Stomach (tissue), 9 donors: ENCODE data around the gene RNU6-1. TPM values are rescaled to one million over a fixed set of nuclear protein-coding genes. Genes with fewer than 3 reads are reported as not detected.

Source experiments
- DNase-seq, 2 donors: peaks; one replicate each; pipeline versions ENCODE4 v3.0.0 to v3.0.0-alpha.2; 2013 to 2019
- H3K27ac ChIP-seq, 5 donors: fragments of 200-600 bp in 4 of 5; sonication (generic) in 4 of 5; one replicate each; pipeline ENCODE4 v1.5.1; 2013 to 2019; ENCODE audit warnings: mild to moderate bottlenecking in 1 of 5, moderate library complexity in 1 of 5
- H3K27me3 ChIP-seq, 3 donors: fragments of 200-600 bp; sonication (generic); one replicate each; pipeline ENCODE4 v1.5.1; 2017 to 2019; ENCODE audit warnings: mixed run types in 1 of 3
- H3K36me3 ChIP-seq, 4 donors: fragments of 200-600 bp; sonication (generic); 1 replicate in 3 of 4; 2 replicates in 1 of 4; pipeline ENCODE4 v1.5.1; 2016 to 2019
- H3K4me1 ChIP-seq, 4 donors: fragments of 200-600 bp; sonication (generic); one replicate each; pipeline ENCODE4 v1.5.1; 2016 to 2019
- H3K4me3 ChIP-seq, 4 donors: fragments of 200-600 bp; sonication (generic) in 3 of 4; one replicate each; pipeline ENCODE4 v1.5.1; 2016 to 2019; ENCODE audit warnings: mild to moderate bottlenecking in 1 of 4
- H3K9me3 ChIP-seq, 4 donors: fragments of 200-600 bp; sonication (generic); one replicate each; pipeline ENCODE4 v1.5.1; 2016 to 2019
- CTCF ChIP-seq, 7 experiments: fragments of 450-650 bp in 4 of 7; fragments of 200-600 bp in 3 of 7; sonication (generic) in 3 of 7; IDR thresholded peaks; one replicate each; pipeline ENCODE4 v1.5.1; 2016 to 2019; ENCODE audit warnings: antibody characterized with exemption in 7 of 7, control low read depth in 2 of 7, mild to moderate bottlenecking in 1 of 7
- EP300 ChIP-seq: sonication (generic); formaldehyde crosslinking; IDR thresholded peaks from one replicate; pipeline ENCODE4 v1.6.1; 2017; ENCODE audit warnings: antibody characterized with exemption
- POLR2A ChIP-seq, 4 donors: fragments of 450-650 bp; IDR thresholded peaks; one replicate each; pipeline ENCODE4 v1.6.1; 2016; ENCODE audit warnings: antibody characterized with exemption in 4 of 4, control low read depth in 2 of 4, mild to moderate bottlenecking in 1 of 4, moderate library complexity in 1 of 4
- POLR2AphosphoS5 ChIP-seq, 3 donors: sonication (generic); formaldehyde crosslinking; IDR thresholded peaks; one replicate each; pipeline ENCODE4 v1.6.1; 2016; ENCODE audit warnings: antibody characterized with exemption in 3 of 3
- WGBS, 5 donors: extraction: QIAGEN DNeasy Blood & Tissue Kit in 3 of 5; methylation state at CpG; one replicate each; pipeline versions ENCODE4 v1.1.5 to v1.1.7; 2013 to 2018; 5-methylcytosine and 5-hydroxymethylcytosine counted together
- intact Hi-C: fragments of 100-400 bp; cut with DNase I; formaldehyde crosslinking; loops from one replicate; pipeline ENCODE4 v1.15.1; 2023; ENCODE audit warnings: low total_unique reads
- polyA plus RNA-seq, 3 donors: library from polyadenylated mRNA; stranded (reverse); fragments of 200-250 nt; gene quantifications; one replicate each; pipeline ENCODE4 v1.2.3, GENCODE V29; 2013
- small RNA-seq, 4 donors: library from RNA; depleted of rRNA; stranded (forward); fragments of <200 nt; gene quantifications; one replicate each; pipeline ENCODE3, GENCODE V24; 2016
- total RNA-seq, 5 donors: library from RNA; depleted of rRNA; stranded (reverse); fragments of >200 nt; gene quantifications; one replicate each; pipeline versions ENCODE4 v1.1.0 to v1.2.3, GENCODE V29; 2014 to 2016
- donor health status: healthy with polysubstance abuse.
- donor health status: Bipolar disorder and iron deficiency.
- donor health status: healthy.

Gene RNU6-1
- total and polyA plus RNA-seq, 8 donors = not detected

GRCh38 chr15:67790610-67791319 is 49.1 kb downstream of the RNU6-1 start:
- intact Hi-C loops = no loop called here
- 86 to 99% (median 97%) methylated on average over 3 of the region's 3 CpGs for WGBS, 5 donors

More at GRCh38 chr15:67790610-67791319, 49.1 kb downstream of the RNU6-1 start:
- H3K27ac ChIP-seq = no peak overlapping the region
- H3K4me3 ChIP-seq = no peak overlapping the region
- H3K27me3 ChIP-seq = no peaks in the 10 kb centered on the region
- H3K36me3 ChIP-seq = no peaks in the 10 kb centered on the region
- no peak for DNase-seq
- peaks cover 0 to 12% (median 8%) of the 10 kb centered on the region in 4 donors for H3K9me3 ChIP-seq
- TF ChIP-seq POLR2AphosphoS5 (IDR thresholded peaks at IDR 0.05) (no peak), EP300 (no peak), POLR2A (IDR thresholded peaks at IDR 0.05) (no peak), CTCF (IDR thresholded peaks at IDR 0.05) (no peak)
- H3K4me1 ChIP-seq = no peaks in the 10 kb centered on the region

Small RNAs within 50 kb of the gene (small RNA-seq; reads per million reads assigned to genes)
- 0 reads per million in 4 donors for gene RNU6-1

Other genes starting within 250 kb of the RNU6-1 start
- gene SKOR1, start 14.5 kb downstream of the RNU6-1 start, total RNA-seq = 1 to 10 TPM in 2 of 5 donors, under 1 TPM in 2, not detected in 1; 0.14 to 5.8 (median 2.9) TPM
- under 1 TPM in 2 of 3 donors, not detected in 1; 0.20 to 0.46 TPM for gene SKOR1, start 14.5 kb downstream of the RNU6-1 start, polyA plus RNA-seq
- gene PIAS1, start 214.3 kb upstream of the RNU6-1 start, total RNA-seq = 10 to 100 TPM; 38.7 to 56.6 (median 48.1) TPM
- gene PIAS1, start 214.3 kb upstream of the RNU6-1 start, polyA plus RNA-seq = 10 to 100 TPM in 2 of 3 donors, 1 to 10 TPM in 1; 7.9 to 14.5 (median 12.4) TPM